ENCODE results near the gene SIGLEC14. TPM values are rescaled to one million over a fixed set of nuclear protein-coding genes. Genes with fewer than 3 reads are reported as not detected.
A peak's percentile ranks its signal among the peaks of the same experiment; 100 is the strongest.
"Not testable (repeated sequence)": the region's sequence is repeated elsewhere in the genome, so short reads cannot be mapped to it uniquely, and the experiment has no call there.

SIGLEC14 gene
- total RNA-seq, 4 donors from 2014 or later, result 2.2 to 6.0 TPM; not detected in 2

DNA sequence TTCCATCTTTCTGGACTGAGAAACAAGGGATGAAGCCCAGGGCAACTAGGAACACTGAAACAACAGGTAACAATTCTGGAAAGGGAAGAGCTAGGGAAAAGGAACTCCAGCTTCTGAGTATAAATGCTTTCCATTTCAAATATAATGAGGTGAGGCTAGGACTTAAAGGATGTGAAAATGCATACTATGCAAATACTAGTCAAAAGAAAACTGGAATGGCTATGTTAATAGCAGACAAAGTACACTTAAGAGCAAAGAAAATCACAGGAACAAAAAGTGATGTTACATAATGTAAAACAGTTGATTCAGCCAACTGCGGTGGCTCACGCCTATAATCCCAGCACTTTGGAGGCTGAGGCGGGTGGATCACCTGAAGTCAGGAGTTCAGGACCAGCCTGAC, 6.2 kb downstream of the SIGLEC14 start:
- no CpG with 5 or more reads among the region's 3 CpGs for WGBS, 2 donors (ENCODE audit: low coverage in 1 of 2)
- no peak for DNase-seq
- Histone ChIP-seq H3K4me1 (no peaks in the 10 kb centered on the region), H3K36me3 (no peaks in the 10 kb centered on the region), H3K27me3 (peaks cover 7% of the 10 kb centered on the region), H3K4me3 (no peak overlapping the region), H3K9me3 (no peaks in the 10 kb centered on the region), H3K27ac (no peak overlapping the region)
- in situ Hi-C loops (cut with MboI; ENCODE audit: low pct_ligation_motif_present in 1 of 4, low pct_unique_long_range_greater_than_20kb in 1 of 4, low sequenced_read_pairs in 3 of 4), result no loop called here
- TF ChIP-seq EP300 (IDR thresholded peaks at IDR 0.05; ENCODE audit: low read depth) (no peak), POLR2AphosphoS5 (IDR thresholded peaks at IDR 0.05) (no peak), POLR2A (IDR thresholded peaks at IDR 0.05) (no peak)
- TF ChIP-seq, protein P1, sequence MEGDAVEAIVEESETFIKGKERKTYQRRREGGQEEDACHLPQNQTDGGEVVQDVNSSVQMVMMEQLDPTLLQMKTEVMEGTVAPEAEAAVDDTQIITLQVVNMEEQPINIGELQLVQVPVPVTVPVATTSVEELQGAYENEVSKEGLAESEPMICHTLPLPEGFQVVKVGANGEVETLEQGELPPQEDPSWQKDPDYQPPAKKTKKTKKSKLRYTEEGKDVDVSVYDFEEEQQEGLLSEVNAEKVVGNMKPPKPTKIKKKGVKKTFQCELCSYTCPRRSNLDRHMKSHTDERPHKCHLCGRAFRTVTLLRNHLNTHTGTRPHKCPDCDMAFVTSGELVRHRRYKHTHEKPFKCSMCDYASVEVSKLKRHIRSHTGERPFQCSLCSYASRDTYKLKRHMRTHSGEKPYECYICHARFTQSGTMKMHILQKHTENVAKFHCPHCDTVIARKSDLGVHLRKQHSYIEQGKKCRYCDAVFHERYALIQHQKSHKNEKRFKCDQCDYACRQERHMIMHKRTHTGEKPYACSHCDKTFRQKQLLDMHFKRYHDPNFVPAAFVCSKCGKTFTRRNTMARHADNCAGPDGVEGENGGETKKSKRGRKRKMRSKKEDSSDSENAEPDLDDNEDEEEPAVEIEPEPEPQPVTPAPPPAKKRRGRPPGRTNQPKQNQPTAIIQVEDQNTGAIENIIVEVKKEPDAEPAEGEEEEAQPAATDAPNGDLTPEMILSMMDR (IDR thresholded peaks at IDR 0.05), result no peak
- intact Hi-C loops (cut with DNase I; ENCODE audit: low total_unique reads), result no loop called here

DNA sequence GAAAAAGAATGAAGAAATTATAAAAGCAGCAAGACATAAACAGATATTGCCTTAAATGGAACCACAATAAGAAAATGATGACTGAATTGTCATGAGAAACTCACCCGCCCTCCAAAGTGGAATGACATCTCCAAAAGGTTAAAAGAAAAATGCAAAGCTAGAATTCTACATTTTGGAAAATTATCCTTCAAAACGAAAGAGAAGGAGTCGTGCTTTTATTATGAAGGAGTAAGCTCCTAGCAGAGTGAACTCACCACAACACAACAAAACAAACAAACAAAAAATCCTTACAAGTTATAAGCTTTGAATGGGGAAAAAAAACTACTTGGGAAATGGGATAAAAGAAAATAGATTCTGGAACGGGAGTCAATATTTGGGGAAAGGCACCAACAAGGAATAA, 6.7 kb downstream of the SIGLEC14 start:
- WGBS, 2 donors (ENCODE audit: low coverage in 1 of 2), result 50% methylated on average over 4 of the region's 4 CpGs; no CpG with 5 or more reads in 1 of the 2 donors
- Histone ChIP-seq H3K27me3 (peaks cover 7% of the 10 kb centered on the region), H3K27ac (no peak overlapping the region), H3K36me3 (no peaks in the 10 kb centered on the region), H3K9me3 (no peaks in the 10 kb centered on the region), H3K4me1 (no peaks in the 10 kb centered on the region), H3K4me3 (no peak overlapping the region)
- in situ Hi-C loops (cut with MboI; ENCODE audit: low pct_ligation_motif_present in 1 of 4, low pct_unique_long_range_greater_than_20kb in 1 of 4, low sequenced_read_pairs in 3 of 4) (no loop called here), intact Hi-C loops (cut with DNase I; ENCODE audit: low total_unique reads) (no loop called here)
- TF ChIP-seq POLR2A (IDR thresholded peaks at IDR 0.05), result no peak
- TF ChIP-seq, protein P1 (IDR thresholded peaks at IDR 0.05), result no peak
- no peak for TF ChIP-seq EP300 (IDR thresholded peaks at IDR 0.05; ENCODE audit: low read depth)
- no peak for DNase-seq

DNA sequence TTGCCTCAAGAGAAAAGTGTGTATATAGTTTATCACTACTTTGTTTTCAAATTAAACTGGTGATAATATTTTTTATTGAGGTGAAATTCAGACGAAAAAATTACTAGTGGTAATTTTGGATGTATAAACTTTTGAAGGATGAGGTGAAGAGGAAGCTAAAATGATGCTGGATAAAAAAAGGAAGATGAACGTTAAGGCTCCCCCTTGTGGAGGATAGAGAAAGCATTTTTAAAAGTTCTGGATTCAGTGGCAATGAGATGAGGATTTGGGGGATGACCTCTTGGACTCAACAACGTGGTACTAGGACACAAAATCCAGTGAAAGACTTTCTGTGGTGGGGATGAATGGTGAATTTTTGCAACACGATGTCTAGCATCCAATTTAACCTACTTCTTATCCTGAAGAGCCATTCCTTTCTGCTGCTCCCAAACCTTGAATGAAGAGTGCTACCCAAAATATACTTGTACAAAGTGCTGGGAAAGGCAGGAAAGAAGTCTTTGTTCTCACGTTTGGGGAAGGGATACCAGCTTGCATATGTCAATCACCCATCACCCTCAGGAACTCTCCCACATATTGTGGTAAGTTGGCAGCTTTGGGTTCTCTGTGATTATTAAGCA, 9.2 kb downstream of the SIGLEC14 start:
- Histone ChIP-seq H3K4me1 (no peaks in the 10 kb centered on the region), H3K36me3 (no peaks in the 10 kb centered on the region), H3K9me3 (no peaks in the 10 kb centered on the region), H3K4me3 (no peak overlapping the region), H3K27me3 (peaks cover 7% of the 10 kb centered on the region), H3K27ac (no peak overlapping the region)
- TF ChIP-seq, protein P1 (IDR thresholded peaks at IDR 0.05), result peak in 4 of 5 experiments; percentile 10 to 58 (median 36)
- TF ChIP-seq POLR2AphosphoS5 (IDR thresholded peaks at IDR 0.05), result no peak
- DNase-seq, result no peak
- in situ Hi-C loops (cut with MboI; ENCODE audit: low pct_ligation_motif_present in 1 of 4, low pct_unique_long_range_greater_than_20kb in 1 of 4, low sequenced_read_pairs in 3 of 4) (no loop called here), intact Hi-C loops (cut with DNase I; ENCODE audit: low total_unique reads) (no loop called here)
- whole genome bisulfite sequencing, 2 donors (ENCODE audit: low coverage in 1 of 2), result 24% methylated on average over 5 of the region's 5 CpGs; no CpG with 5 or more reads in 1 of the 2 donors

DNA sequence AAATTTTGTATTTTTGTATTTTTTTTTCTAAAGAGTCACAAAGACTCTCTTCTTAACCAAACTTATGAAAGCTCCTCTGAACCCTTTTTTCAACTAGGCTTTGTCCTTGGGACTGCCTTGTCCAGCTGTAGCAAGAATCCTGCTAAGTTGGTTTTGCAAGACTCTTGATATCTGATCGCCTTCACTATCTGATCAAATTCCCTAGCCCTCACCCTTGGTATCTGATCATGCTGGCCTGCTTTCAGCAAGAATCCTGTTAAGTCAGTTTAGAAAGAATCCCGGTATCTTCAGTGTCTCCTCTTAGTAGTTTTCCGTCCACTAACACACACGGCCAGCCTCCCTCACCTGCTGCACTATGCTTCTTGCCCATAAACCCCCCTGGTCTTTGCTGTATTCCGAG, 14.5 kb downstream of the SIGLEC14 start:
- H3K27ac ChIP-seq, result no peak overlapping the region
- no peak overlapping the region for H3K4me3 ChIP-seq
- H3K4me1 ChIP-seq, result no peaks in the 10 kb centered on the region
- TF ChIP-seq POLR2A (IDR thresholded peaks at IDR 0.05), result no peak
- TF ChIP-seq, protein P1 (IDR thresholded peaks at IDR 0.05), result no peak
- no peak for TF ChIP-seq EP300 (IDR thresholded peaks at IDR 0.05; ENCODE audit: low read depth)
- TF ChIP-seq POLR2AphosphoS5 (IDR thresholded peaks at IDR 0.05), result no peak
- no peaks in the 10 kb centered on the region for H3K27me3 ChIP-seq
- H3K9me3 ChIP-seq, result no peaks in the 10 kb centered on the region
- intact Hi-C loops (cut with DNase I; ENCODE audit: low total_unique reads) (no loop called here), in situ Hi-C loops (cut with MboI; ENCODE audit: low pct_ligation_motif_present in 1 of 4, low pct_unique_long_range_greater_than_20kb in 1 of 4, low sequenced_read_pairs in 3 of 4) (no loop called here)
- H3K36me3 ChIP-seq, result no peaks in the 10 kb centered on the region
- DNase-seq, result no peak
- 76% methylated on average over 5 of the region's 5 CpGs; no CpG with 5 or more reads in 1 of the 2 donors for WGBS, 2 donors (ENCODE audit: low coverage in 1 of 2)

DNA sequence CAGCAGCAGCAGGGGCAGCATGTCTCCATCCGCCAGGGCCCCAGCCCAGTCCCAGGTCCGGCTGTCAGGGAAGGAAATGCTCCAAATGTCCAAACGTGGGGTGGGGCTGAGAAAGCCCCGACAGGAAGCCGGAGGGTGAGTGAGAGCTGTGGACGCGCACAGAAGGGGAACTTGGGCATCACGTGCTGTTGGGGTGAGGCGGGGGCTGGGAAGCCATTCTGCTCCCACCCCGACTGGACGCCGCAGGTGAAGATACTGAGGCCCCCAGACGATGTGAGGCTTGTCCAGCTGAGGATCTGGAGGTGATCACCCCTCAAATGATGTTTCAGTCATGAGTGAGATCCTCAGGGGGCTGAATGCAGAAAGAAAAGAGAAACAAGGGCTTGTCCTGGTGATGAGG, 16.3 kb downstream of the SIGLEC14 start, which contains the start of gene SIGLEC5:
SIGLEC5 (minus strand) TSS at position 87 of the 400 bp plus-strand sequence; CDS start at position 21, 66 bp downstream.
- H3K27ac ChIP-seq; in situ Hi-C loops (cut with MboI; ENCODE audit: low pct_ligation_motif_present in 1 of 4, low pct_unique_long_range_greater_than_20kb in 1 of 4, low sequenced_read_pairs in 3 of 4); H3K27me3 ChIP-seq; H3K9me3 ChIP-seq; intact Hi-C loops (cut with DNase I; ENCODE audit: low total_unique reads); H3K36me3 ChIP-seq; H3K4me3 ChIP-seq; DNase-seq; H3K4me1 ChIP-seq: not testable (repeated sequence)
- WGBS, 2 donors (ENCODE audit: low coverage in 1 of 2), result 40% methylated on average over 1 of the region's 13 CpGs; no CpG with 5 or more reads in 1 of the 2 donors
